ENCODE measurements around the gene SFMBT1.

- no peak for TF ChIP-seq GATA2 (IDR thresholded peaks at IDR 0.05; ENCODE audit: low read depth, low read length)
- no peak for TF ChIP-seq GATA3 (IDR thresholded peaks at IDR 0.05; ENCODE audit: low read depth, low read length)
These were observed 19.3 kb downstream of the SFMBT1 start for GRCh38 chr3:53026382-53027162.
